ENCODE data around the gene AP3B1. TPM values are rescaled to one million over a fixed set of nuclear protein-coding genes. Genes with fewer than 3 reads are reported as not detected.

Gene AP3B1
- total and polyA plus RNA-seq, 2 donors (not counting 1 experiment from before 2014, with no cell fraction given) = 50.5 to 66.9 TPM

GRCh38 chr5:78116167-78116566 is 178.3 kb downstream of the AP3B1 start:
- Histone ChIP-seq H3K4me2 (ENCODE audit: extremely low read depth, insufficient read depth, low read length) (no peak overlapping the region), H3K79me2 (ENCODE audit: control insufficient read depth, insufficient read depth, low read length) (no peaks in the 10 kb centered on the region), H3K27me3 (ENCODE audit: control insufficient read depth, insufficient read depth, low read length) (no peaks in the 10 kb centered on the region), H3K9me3 (ENCODE audit: control insufficient read depth, insufficient read depth, low read depth, low read length) (no peaks in the 10 kb centered on the region), H4K20me1 (ENCODE audit: control insufficient read depth, extremely low read depth, insufficient read depth, low read length) (no peaks in the 10 kb centered on the region), H3K9ac (ENCODE audit: insufficient read depth, low read length) (no peak overlapping the region), H3K4me3 (replicated peaks in 1 of 4; ENCODE audit: control extremely low read depth in 1 of 4, insufficient read depth in 1 of 4, low read depth in 3 of 4, low read length in 4 of 4) (no peak overlapping the region), H3K4me1 (ENCODE audit: control insufficient read depth, extremely low read depth, insufficient read depth, low read length) (no peaks in the 10 kb centered on the region), H3K27ac (ENCODE audit: insufficient read depth, low read length) (no peak overlapping the region), H2AFZ (ENCODE audit: low read length) (no peak overlapping the region), H3K36me3 (ENCODE audit: control insufficient read depth, insufficient read depth, low read length) (no peaks in the 10 kb centered on the region)
- TF ChIP-seq, protein P1, sequence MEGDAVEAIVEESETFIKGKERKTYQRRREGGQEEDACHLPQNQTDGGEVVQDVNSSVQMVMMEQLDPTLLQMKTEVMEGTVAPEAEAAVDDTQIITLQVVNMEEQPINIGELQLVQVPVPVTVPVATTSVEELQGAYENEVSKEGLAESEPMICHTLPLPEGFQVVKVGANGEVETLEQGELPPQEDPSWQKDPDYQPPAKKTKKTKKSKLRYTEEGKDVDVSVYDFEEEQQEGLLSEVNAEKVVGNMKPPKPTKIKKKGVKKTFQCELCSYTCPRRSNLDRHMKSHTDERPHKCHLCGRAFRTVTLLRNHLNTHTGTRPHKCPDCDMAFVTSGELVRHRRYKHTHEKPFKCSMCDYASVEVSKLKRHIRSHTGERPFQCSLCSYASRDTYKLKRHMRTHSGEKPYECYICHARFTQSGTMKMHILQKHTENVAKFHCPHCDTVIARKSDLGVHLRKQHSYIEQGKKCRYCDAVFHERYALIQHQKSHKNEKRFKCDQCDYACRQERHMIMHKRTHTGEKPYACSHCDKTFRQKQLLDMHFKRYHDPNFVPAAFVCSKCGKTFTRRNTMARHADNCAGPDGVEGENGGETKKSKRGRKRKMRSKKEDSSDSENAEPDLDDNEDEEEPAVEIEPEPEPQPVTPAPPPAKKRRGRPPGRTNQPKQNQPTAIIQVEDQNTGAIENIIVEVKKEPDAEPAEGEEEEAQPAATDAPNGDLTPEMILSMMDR (conservative IDR thresholded peaks at IDR 0.05 in 1 of 2, IDR thresholded peaks at IDR 0.05 in 1 of 2; ENCODE audit: low read depth in 1 of 2, low read length in 2 of 2) = no peak
- TF ChIP-seq EZH2 (IDR thresholded peaks at IDR 0.05; ENCODE audit: low read length, missing control alignments) = no peak
- DNase-seq (ENCODE audit: low read depth in 2 of 2) = no peak

DNA sequence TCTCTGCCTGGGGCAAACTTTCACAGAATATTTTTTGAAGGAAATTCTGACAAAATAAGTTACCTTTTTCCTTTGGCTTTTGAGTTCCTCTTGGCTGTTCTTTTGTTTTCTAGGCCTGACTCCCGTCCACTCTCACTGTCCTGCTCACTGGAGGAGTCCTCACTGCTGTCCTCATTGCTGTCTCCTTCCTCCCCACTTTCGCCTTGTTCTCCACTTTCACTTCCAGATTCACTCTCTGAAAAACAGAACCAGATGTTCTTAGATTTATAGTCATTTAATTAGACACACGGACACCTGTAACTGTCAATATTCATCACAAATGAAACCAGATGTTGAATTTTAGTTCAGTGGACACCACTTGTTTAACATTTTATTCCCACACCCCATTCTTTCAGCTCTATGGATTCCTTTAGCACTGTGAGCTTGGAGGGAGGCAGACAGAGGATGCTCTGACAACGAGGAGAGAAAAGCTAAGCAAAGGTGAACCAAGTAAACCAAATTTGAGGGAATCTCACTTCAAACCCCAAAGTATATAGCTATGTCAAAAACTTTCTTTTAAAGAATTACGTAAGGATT is 180.7 kb downstream of the AP3B1 start:
- Histone ChIP-seq H3K9ac (ENCODE audit: insufficient read depth, low read length) (no peak overlapping the region), H3K27me3 (ENCODE audit: control insufficient read depth, insufficient read depth, low read length) (no peaks in the 10 kb centered on the region), H3K27ac (ENCODE audit: insufficient read depth, low read length) (no peak overlapping the region), H3K36me3 (ENCODE audit: control insufficient read depth, insufficient read depth, low read length) (no peaks in the 10 kb centered on the region), H3K4me3 (replicated peaks in 1 of 4; ENCODE audit: control extremely low read depth in 1 of 4, insufficient read depth in 1 of 4, low read depth in 3 of 4, low read length in 4 of 4) (no peak overlapping the region), H3K9me3 (ENCODE audit: control insufficient read depth, insufficient read depth, low read depth, low read length) (no peaks in the 10 kb centered on the region), H2AFZ (ENCODE audit: low read length) (no peak overlapping the region), H4K20me1 (ENCODE audit: control insufficient read depth, extremely low read depth, insufficient read depth, low read length) (no peaks in the 10 kb centered on the region), H3K4me1 (ENCODE audit: control insufficient read depth, extremely low read depth, insufficient read depth, low read length) (no peaks in the 10 kb centered on the region), H3K79me2 (ENCODE audit: control insufficient read depth, insufficient read depth, low read length) (no peaks in the 10 kb centered on the region), H3K4me2 (ENCODE audit: extremely low read depth, insufficient read depth, low read length) (no peak overlapping the region)
- DNase-seq (ENCODE audit: low read depth in 2 of 2) = no peak
- TF ChIP-seq, protein P1 (conservative IDR thresholded peaks at IDR 0.05 in 1 of 2, IDR thresholded peaks at IDR 0.05 in 1 of 2; ENCODE audit: low read depth in 1 of 2, low read length in 2 of 2) = no peak
- no peak for TF ChIP-seq EZH2 (IDR thresholded peaks at IDR 0.05; ENCODE audit: low read length, missing control alignments)

GRCh38 chr5:78112931-78113330 is 181.6 kb downstream of the AP3B1 start:
- H3K4me2 ChIP-seq (ENCODE audit: extremely low read depth, insufficient read depth, low read length) = no peak overlapping the region
- no peak overlapping the region for H2AFZ ChIP-seq (ENCODE audit: low read length)
- no peaks in the 10 kb centered on the region for H3K4me1 ChIP-seq (ENCODE audit: control insufficient read depth, extremely low read depth, insufficient read depth, low read length)
- H3K9ac ChIP-seq (ENCODE audit: insufficient read depth, low read length) = no peak overlapping the region
- no peaks in the 10 kb centered on the region for H3K36me3 ChIP-seq (ENCODE audit: control insufficient read depth, insufficient read depth, low read length)
- H4K20me1 ChIP-seq (ENCODE audit: control insufficient read depth, extremely low read depth, insufficient read depth, low read length) = no peaks in the 10 kb centered on the region
- DNase-seq (ENCODE audit: low read depth in 2 of 2) = no peak
- no peaks in the 10 kb centered on the region for H3K9me3 ChIP-seq (ENCODE audit: control insufficient read depth, insufficient read depth, low read depth, low read length)
- H3K79me2 ChIP-seq (ENCODE audit: control insufficient read depth, insufficient read depth, low read length) = no peaks in the 10 kb centered on the region
- H3K27me3 ChIP-seq (ENCODE audit: control insufficient read depth, insufficient read depth, low read length) = no peaks in the 10 kb centered on the region
- H3K4me3 ChIP-seq (replicated peaks in 1 of 4; ENCODE audit: control extremely low read depth in 1 of 4, insufficient read depth in 1 of 4, low read depth in 3 of 4, low read length in 4 of 4) = no peak overlapping the region
- no peak overlapping the region for H3K27ac ChIP-seq (ENCODE audit: insufficient read depth, low read length)
- TF ChIP-seq, protein P1 (conservative IDR thresholded peaks at IDR 0.05 in 1 of 2, IDR thresholded peaks at IDR 0.05 in 1 of 2; ENCODE audit: low read depth in 1 of 2, low read length in 2 of 2) = no peak
- TF ChIP-seq EZH2 (IDR thresholded peaks at IDR 0.05; ENCODE audit: low read length, missing control alignments) = no peak

All from fibroblast of lung (primary cell).